DND-41 (cell line): Measurements from ENCODE around the gene MCM7.
A peak's percentile ranks its signal among the peaks of the same experiment; 100 is the strongest.

ENCODE experiments used
- ATAC-seq: fragments of 200-7000 bp; cut with Tn5 transposase; 3 replicates; pipeline ENCODE4 v1.9.1; 2021; ENCODE audit warnings: low read depth; ENCODE audit not compliant: insufficient read depth
- DNase-seq: peaks from one replicate; pipeline ENCODE4 v3.0.0-alpha.2; 2020
- H2AFZ ChIP-seq: 2 replicates; pipeline ENCODE4 v1.6.0; 2012; ENCODE audit warnings: low read depth, low read length
- H3K27ac ChIP-seq: 2 replicates; pipeline ENCODE4 v1.5.1; 2012; ENCODE audit warnings: low read length, inconsistent platforms
- H3K27me3 ChIP-seq: fragments of 200-600 bp; sonication (generic); 2 replicates; pipeline ENCODE4 v1.6.0; 2012; ENCODE audit warnings: low read length, mild to moderate bottlenecking, inconsistent platforms; ENCODE audit not compliant: insufficient read depth, poor library complexity
- H3K36me3 ChIP-seq: 2 replicates; pipeline ENCODE4 v1.5.1; 2012; ENCODE audit warnings: low read length, inconsistent platforms; ENCODE audit not compliant: insufficient read depth
- H3K4me1 ChIP-seq: 2 replicates; pipeline ENCODE4 v1.5.1; 2012; ENCODE audit warnings: mild to moderate bottlenecking, low read length; ENCODE audit not compliant: insufficient read depth
- H3K4me2 ChIP-seq: 2 replicates; pipeline ENCODE4 v1.6.0; 2012; ENCODE audit warnings: mild to moderate bottlenecking, moderate library complexity, low read length, inconsistent platforms; ENCODE audit not compliant: insufficient read depth
- H3K4me3 ChIP-seq, 2 experiments: fragments of 200-600 bp in 1 of 2; shearing (Covaris generic) in 1 of 2; 2 replicates each; pipeline ENCODE4 v1.5.1; 2012 to 2016; ENCODE audit warnings: inconsistent platforms in 2 of 2, low read length in 2 of 2, mild to moderate bottlenecking in 2 of 2, low read depth in 1 of 2, moderate library complexity in 1 of 2
- H3K79me2 ChIP-seq: 2 replicates; pipeline ENCODE4 v1.6.0; 2012; ENCODE audit warnings: low read length, inconsistent platforms; ENCODE audit not compliant: insufficient read depth
- H3K9ac ChIP-seq: 2 replicates; pipeline ENCODE4 v1.6.0; 2012; ENCODE audit warnings: low read depth, mild to moderate bottlenecking, inconsistent platforms, low read length, moderate library complexity
- H3K9me3 ChIP-seq: 2 replicates; pipeline ENCODE4 v1.5.1; 2012; ENCODE audit warnings: low read length, moderate library complexity, mild to moderate bottlenecking, inconsistent platforms; ENCODE audit not compliant: insufficient read depth, severe bottlenecking
- H4K20me1 ChIP-seq: 2 replicates; pipeline ENCODE4 v1.6.0; 2012; ENCODE audit warnings: low read length; ENCODE audit not compliant: insufficient read depth
- CTCF ChIP-seq: IDR thresholded peaks from 2 replicates; pipeline ENCODE4 v1.5.1; 2012; ENCODE audit warnings: borderline replicate concordance, low read length, moderate library complexity, mild to moderate bottlenecking; ENCODE audit not compliant: poor library complexity, severe bottlenecking; ENCODE audit errors: extremely low read depth
- EZH2 ChIP-seq: IDR thresholded peaks from 3 replicates; pipeline ENCODE4 v1.6.1; 2012; ENCODE audit warnings: borderline replicate concordance, low read depth, mild to moderate bottlenecking, moderate library complexity, low read length, inconsistent platforms; ENCODE audit not compliant: severe bottlenecking

MCM7 gene

GRCh38 chr7:100085515-100085914, 15.7 kb downstream of the MCM7 start:
- H3K36me3 ChIP-seq, result peaks cover 9% of the 10 kb centered on the region
- H3K27ac ChIP-seq, result no peak overlapping the region
- H3K9ac ChIP-seq, result no peak overlapping the region
- H3K4me3 ChIP-seq, result no peak overlapping the region
- no peaks in the 10 kb centered on the region for H3K27me3 ChIP-seq
- H4K20me1 ChIP-seq, result no peaks in the 10 kb centered on the region
- TF ChIP-seq EZH2, result no peak
- TF ChIP-seq CTCF, result no peak
- no peak overlapping the region for H2AFZ ChIP-seq
- peaks cover 34% of the 10 kb centered on the region for H3K79me2 ChIP-seq
- no peaks in the 10 kb centered on the region for H3K9me3 ChIP-seq
- DNase-seq (no peak), ATAC-seq (no peak)
- no peak overlapping the region for H3K4me2 ChIP-seq
- peaks cover 38% of the 10 kb centered on the region for H3K4me1 ChIP-seq

- peaks cover 27% of the 10 kb centered on the region for H3K36me3 ChIP-seq
- peaks cover 19% of the 10 kb centered on the region for H4K20me1 ChIP-seq
- no peak overlapping the region for H3K27ac ChIP-seq
- H3K27me3 ChIP-seq, result no peaks in the 10 kb centered on the region
- no peak overlapping the region for H3K9ac ChIP-seq
- no peak overlapping the region for H3K4me3 ChIP-seq
- no peak overlapping the region for H3K4me2 ChIP-seq
- no peaks in the 10 kb centered on the region for H3K9me3 ChIP-seq
- ATAC-seq, result no peak
- H3K79me2 ChIP-seq, result peaks cover 38% of the 10 kb centered on the region
- H3K4me1 ChIP-seq, result peaks cover 37% of the 10 kb centered on the region
- peak overlapping the region; percentile 42; the same call in 1 of the 2 replicates for H2AFZ ChIP-seq
- no peak for TF ChIP-seq EZH2
- no peak for DNase-seq
These were observed 18.2 kb downstream of the MCM7 start for GRCh38 chr7:100082978-100083377.

- Histone ChIP-seq H3K9me3 (no peaks in the 10 kb centered on the region), H3K4me2 (peak within 1 kb of the TSS; percentile 79), H4K20me1 (peaks cover 21% of the 10 kb centered on the region), H3K36me3 (peaks cover 39% of the 10 kb centered on the region), H3K4me3 (peak within 1 kb of the TSS; percentile 92), H2AFZ (peak within 1 kb of the TSS; percentile 81), H3K27ac (peak within 1 kb of the TSS; percentile 87), H3K4me1 (peaks cover 34% of the 10 kb centered on the region), H3K79me2 (peaks cover 49% of the 10 kb centered on the region), H3K27me3 (no peaks in the 10 kb centered on the region), H3K9ac (peak within 1 kb of the TSS; percentile 90)
- TF ChIP-seq CTCF (peak; percentile 95), EZH2 (no peak)
- ATAC-seq (peak; percentile 96), DNase-seq (peak; percentile 99)
These were observed 19.6 kb downstream of the MCM7 start, which contains the start of gene ZNF3 for GRCh38 chr7:100081535-100082102. Gene ZNF3, minus strand, starts transcription at chr7:100081723. Its CDS starts 4,366 bp downstream, at chr7:100077357.

DNA sequence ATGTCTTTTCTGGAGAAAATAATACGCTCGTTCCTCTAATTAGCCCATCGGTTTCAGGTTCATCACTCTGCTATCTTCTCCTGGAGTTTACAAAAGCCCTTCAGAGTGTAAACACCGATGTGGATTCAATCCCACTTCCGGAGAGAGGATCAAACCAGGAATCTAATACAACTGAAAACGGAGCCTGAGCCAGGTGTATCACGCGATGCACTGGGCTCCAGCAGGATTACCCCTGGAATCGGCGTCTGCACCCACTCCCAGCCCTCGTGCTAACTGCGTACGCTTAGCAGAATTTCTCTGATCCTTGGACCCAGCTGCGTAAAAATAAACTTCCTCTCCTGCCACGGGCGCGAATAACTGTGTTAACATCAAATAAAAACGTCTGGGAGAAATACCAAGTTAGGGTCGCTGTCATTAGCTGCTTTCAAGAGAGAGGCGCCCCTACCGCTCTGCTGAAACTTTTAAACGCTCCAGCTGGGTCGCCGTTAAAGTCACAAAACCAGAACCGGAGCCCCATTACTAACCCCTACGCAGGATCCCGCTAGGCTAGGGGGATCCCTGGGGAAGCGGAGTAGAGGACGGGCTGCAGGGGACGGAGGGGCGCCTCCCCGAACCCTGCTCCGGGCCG, 20.2 kb downstream of the MCM7 start:
- peaks cover 55% of the 10 kb centered on the region for H3K79me2 ChIP-seq
- H3K27ac ChIP-seq, result peak overlapping the region; percentile 87
- H3K36me3 ChIP-seq, result peaks cover 45% of the 10 kb centered on the region
- H4K20me1 ChIP-seq, result peaks cover 21% of the 10 kb centered on the region
- no peak for TF ChIP-seq EZH2
- no peak for TF ChIP-seq CTCF
- no peaks in the 10 kb centered on the region for H3K9me3 ChIP-seq
- H3K9ac ChIP-seq, result peak overlapping the region; percentile 90
- H3K27me3 ChIP-seq, result no peaks in the 10 kb centered on the region
- peaks cover 34% of the 10 kb centered on the region for H3K4me1 ChIP-seq
- ATAC-seq, result peak; percentile 3; the same call in 2 of the 3 replicates
- H2AFZ ChIP-seq, result peak overlapping the region; percentile 81
- peak; percentile 27 for DNase-seq
- peak overlapping the region; percentile 92 for H3K4me3 ChIP-seq
- H3K4me2 ChIP-seq, result peak overlapping the region; percentile 79
